Ramos (cell line): ENCODE measurements around the gene HOXD9.

Source experiments
- in situ Hi-C: fragments of 300-500 bp; cut with MboI; formaldehyde crosslinking; loops from one replicate; pipeline ENCODE4 v1.14.3; 2022; ENCODE audit warnings: low sequenced_read_pairs; ENCODE audit not compliant: unreplicated experiment

The HOXD9 gene

GRCh38 chr2:176106581-176107539, 15.7 kb upstream of the HOXD9 start, which contains the start of gene HOXD11:
Gene HOXD11, plus strand, starts transcription at chr2:176107280. Its CDS starts 76 bp downstream, at chr2:176107356.
- in situ Hi-C loops: loop anchor here (25.0 kb wide), 1 partner anchor 745 kb away; no protein-coding TSS in a partner anchor

GRCh38 chr2:176107731-176108181, 14.8 kb upstream of the HOXD9 start:
- in situ Hi-C loops: loop anchor here (25.0 kb wide), 1 partner anchor 745 kb away; no protein-coding TSS in a partner anchor

GRCh38 chr2:176109192-176109901, 13.2 kb upstream of the HOXD9 start:
- in situ Hi-C loops: loop anchor here (25.0 kb wide), 1 partner anchor 747 kb away; no protein-coding TSS in a partner anchor

- in situ Hi-C loops: loop anchor here (25.0 kb wide), 1 partner anchor 748 kb away; no protein-coding TSS in a partner anchor
Measured at GRCh38 chr2:176109946-176110345, 12.6 kb upstream of the HOXD9 start.

DNA sequence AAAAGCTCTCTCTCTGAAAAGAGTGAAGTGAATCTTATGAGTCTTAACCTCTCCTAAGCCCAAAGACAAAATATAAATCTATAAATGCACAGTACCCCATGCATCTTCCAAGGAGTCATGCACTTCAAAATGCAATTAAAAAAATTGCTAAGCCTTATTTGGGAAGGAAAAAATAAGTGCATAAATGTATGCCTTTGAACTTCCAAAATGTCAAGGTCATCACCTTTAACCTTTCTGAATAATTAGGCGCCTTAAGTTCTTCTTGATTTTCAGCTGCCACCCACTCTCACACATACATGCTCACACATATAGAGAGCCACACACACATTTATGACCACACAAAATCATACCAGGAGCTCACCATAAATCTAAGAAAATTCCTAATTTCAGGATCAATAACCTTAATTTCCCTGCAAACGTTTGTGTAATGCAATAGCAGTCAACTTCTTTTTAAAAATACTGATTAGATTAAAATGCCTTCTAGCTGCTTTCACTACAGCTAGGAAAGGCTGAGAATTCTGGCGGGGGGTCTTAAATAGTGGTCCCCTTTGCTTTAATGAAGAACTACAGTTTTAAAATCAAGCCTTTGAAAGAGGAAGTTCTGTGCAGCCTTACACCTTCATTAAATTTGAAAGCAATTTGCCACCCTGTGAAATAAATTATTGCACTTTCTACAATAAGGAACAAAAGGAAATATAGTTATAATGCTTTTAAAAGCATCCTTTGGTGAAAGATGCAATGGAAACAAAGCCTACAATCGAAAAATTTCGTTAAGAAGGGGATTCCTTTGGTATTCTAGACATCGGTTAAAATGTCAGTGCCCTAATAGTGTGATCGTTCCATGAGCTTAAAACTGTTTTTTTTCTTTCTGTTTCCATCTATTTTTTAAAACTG, 11.9 kb upstream of the HOXD9 start:
- in situ Hi-C loops: loop anchor here (25.0 kb wide), 1 partner anchor 748 kb away; no protein-coding TSS in a partner anchor

DNA sequence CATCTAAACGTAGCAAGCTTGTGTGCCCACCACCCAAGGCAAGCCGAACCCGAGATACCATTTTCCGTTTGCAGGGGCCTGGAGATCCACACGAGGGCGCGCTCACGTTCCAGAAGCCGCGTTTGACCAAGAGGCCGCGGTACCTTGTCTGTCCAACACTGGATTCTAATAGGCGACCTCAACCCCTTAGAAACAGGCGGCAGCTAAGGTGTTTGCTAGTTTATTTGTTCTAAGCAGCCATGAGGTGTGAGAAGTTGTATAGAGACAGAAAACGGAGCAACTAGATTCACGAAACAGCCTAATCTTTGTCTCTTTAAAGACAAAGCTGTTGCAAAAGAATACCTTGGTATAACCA, 11.2 kb upstream of the HOXD9 start:
- in situ Hi-C loops: loop anchor here (25.0 kb wide), 1 partner anchor 749 kb away; no protein-coding TSS in a partner anchor

GRCh38 chr2:176111846-176112374, 10.6 kb upstream of the HOXD9 start:
- in situ Hi-C loops: loop anchor here (25.0 kb wide), 1 partner anchor 750 kb away; no protein-coding TSS in a partner anchor

GRCh38 chr2:176112375-176113302, 9.9 kb upstream of the HOXD9 start:
- in situ Hi-C loops: loop anchor here (25.0 kb wide), 1 partner anchor 750 kb away; no protein-coding TSS in a partner anchor

DNA sequence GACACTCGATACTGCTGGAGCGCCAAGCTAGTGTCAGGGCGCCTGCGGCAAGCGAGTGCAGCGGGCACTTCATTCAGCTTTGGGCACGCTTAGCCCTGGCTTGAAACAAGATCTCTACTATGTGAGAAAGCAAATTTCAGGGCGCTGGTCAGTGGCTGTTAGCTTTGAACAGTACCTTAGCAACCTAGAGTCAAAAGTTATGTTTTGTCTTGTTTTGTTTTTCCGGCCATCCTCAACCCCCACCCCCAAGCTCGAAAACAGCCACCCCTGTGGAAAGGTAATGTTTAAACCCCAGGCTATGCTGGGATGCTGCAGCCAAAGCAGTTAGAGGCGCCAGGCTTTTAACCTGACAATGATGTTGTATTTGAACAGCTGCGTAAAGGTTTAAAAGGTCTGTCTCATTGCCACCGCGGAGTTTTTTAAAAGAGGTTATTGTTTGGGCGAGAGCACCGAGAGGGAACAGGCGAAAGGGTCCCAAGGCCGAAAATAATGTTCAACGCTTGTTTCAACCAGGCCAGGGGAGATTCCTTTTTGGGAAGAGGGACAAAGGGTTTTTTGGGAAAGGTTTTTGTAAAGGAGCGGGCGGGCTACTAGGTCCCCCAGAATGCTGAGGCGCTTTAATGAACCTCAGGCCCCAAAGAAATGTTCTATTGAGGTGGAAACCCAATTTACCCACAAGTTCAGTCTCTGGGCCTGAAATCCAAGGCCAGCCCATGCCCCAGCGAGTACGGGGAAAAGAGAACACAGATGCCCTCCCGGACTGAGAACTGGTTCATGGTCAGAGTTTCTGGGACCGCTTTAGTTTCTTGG, 8.2 kb upstream of the HOXD9 start:
- in situ Hi-C loops: loop anchor here (25.0 kb wide), 1 partner anchor 752 kb away; no protein-coding TSS in a partner anchor

GRCh38 chr2:176114930-176115625, 7.4 kb upstream of the HOXD9 start:
- in situ Hi-C loops: loop anchor here (25.0 kb wide), 1 partner anchor 753 kb away; no protein-coding TSS in a partner anchor

DNA sequence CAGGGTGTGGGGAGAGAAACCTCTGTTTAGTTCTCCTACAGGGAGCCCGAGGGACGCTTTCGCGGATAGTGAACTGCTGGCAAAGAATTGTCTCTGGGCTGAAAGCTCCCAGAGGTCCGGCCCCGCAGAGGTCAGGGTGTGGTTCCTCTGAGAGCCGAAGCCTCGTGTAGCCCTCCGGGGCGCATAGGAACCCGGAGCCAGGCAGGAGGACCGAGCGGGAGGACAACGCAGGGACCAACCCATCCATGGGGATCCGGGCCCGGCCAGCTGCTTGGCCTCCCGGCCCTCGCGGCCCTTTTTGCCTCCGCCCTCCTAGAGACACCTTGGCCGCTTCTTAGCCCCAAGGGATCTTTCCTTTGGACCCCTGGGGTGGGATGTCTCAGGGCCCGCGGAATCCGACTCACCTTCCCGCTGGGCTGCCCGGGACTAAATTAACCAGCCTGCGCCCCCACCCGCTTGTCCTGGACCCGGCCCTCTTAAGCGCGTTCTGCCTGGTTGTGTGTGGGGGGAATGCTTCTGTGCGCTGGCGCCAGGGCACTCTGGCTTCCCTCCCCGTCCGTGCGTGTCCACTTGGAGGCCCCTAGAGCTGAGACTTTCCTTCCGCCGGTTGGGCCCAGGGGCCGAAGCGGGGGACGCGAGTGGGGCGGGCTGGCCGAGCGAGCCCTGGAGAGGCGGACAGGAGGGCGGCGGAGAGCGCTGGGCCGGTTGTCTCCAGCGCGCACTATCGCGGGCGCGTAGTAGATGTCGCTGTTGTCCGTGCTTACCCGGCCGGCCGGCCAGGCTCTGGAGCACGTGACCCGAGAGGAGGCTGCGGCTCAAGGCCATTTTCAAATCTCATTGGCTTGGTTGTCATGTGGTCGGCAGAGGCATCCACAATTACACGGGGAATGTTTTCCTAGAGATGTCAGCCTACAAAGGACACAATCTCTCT, 6.4 kb upstream of the HOXD9 start, which contains the start of gene HOXD10:
TSS of gene HOXD10 (plus strand) at position 896 of the 931 bp plus-strand sequence. CDS start 56 bp downstream, outside the sequence.
- in situ Hi-C loops: loop anchor here (25.0 kb wide), 1 partner anchor 754 kb away; no protein-coding TSS in a partner anchor

DNA sequence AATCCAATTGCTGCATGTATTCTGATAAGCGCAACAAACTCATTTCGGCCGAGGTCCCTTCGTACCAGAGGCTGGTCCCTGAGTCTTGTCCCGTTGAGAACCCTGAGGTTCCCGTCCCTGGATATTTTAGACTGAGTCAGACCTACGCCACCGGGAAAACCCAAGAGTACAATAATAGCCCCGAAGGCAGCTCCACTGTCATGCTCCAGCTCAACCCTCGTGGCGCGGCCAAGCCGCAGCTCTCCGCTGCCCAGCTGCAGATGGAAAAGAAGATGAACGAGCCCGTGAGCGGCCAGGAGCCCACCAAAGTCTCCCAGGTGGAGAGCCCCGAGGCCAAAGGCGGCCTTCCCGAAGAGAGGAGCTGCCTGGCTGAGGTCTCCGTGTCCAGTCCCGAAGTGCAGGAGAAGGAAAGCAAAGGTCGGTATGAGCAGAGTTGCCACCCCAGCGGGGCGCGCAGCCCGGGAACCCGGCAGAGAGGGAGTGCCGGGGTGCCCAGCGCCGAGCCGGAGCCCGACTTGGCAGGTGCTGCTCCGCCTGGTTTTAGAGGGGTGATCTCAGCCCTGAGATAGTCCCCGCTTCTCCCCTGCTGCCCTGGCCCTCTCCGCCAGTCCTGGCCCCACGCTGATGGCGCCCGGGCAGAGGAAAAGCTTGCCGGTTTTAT, 5.2 kb upstream of the HOXD9 start:
- in situ Hi-C loops: loop anchor here (25.0 kb wide), 1 partner anchor 755 kb away; no protein-coding TSS in a partner anchor

DNA sequence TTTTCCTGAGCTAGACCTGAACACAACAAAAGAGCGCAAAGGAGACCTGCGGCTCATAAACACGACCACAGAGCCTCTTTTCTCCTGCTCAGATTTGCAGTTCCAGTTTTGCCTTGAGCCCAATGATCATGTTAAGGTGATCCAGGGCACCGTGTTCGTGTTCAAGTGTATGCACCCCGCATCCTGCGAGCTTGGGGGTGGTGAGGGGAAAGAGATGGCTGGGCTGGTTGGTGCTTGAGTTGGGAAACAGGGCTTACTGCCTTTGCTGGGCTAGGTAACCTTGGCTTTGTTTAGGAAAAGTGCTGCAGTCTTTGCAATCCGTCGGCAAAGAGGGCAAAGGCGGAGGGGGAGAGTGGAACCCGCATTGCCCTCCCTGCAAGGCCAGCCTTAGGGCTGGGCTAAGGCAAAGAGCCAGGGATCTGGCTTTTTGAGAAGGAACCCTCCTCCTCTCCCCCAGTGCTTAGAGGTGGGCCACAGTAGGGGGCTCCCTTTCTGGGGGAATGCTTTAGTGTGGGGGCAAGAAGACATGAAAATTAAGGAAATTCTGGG, 4.6 kb upstream of the HOXD9 start:
- in situ Hi-C loops: loop anchor here (25.0 kb wide), 1 partner anchor 756 kb away; no protein-coding TSS in a partner anchor

GRCh38 chr2:176118601-176119339, 3.7 kb upstream of the HOXD9 start:
- in situ Hi-C loops: loop anchor here (25.0 kb wide), 1 partner anchor 756 kb away; no protein-coding TSS in a partner anchor
